HepG2 (cell line): ENCODE results near the gene TUBB2B.

Experiments
- HCFC1 ChIP-seq: fragments of 150-350 bp; IDR thresholded peaks from 2 replicates; pipeline ENCODE4 v1.6.1; 2014; ENCODE audit warnings: low read depth, low read length
- TAF1 ChIP-seq: sonication (generic); formaldehyde crosslinking; IDR thresholded peaks from 2 replicates; pipeline ENCODE4 v1.4.0; 2020; ENCODE audit warnings: missing genetic modification reagents
- ZBTB7A ChIP-seq: sonication (generic); formaldehyde crosslinking; IDR thresholded peaks from 2 replicates; pipeline ENCODE4 v1.8.0; 2022; ENCODE audit warnings: mild to moderate bottlenecking, missing genetic modification reagents
- TF ChIP-seq, protein P1 (sequence below): IDR thresholded peaks from 2 replicates; pipeline ENCODE4 v1.6.1; 2016; ENCODE audit warnings: low read depth, missing genetic modification reagents, missing compliant biosample characterization

DNA sequence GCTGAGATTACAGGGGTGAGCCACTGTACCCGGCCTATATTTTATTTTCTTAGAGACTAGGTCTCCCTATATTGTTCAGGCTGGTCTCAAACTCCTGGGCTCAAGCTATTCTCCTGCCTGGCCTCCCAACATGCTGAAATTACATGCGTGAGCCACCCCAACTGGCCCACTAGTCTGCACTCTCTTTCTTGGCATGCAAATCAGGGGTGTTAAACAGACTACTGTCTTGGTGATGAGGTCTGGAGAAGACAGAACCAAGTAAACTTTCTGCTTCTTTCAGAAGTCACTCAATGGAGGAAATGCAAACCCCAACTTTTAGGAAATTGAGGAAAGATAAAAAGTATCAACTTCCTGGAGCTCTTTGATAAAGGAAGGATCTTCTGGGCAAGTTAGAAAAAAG is 8.0 kb upstream of the TUBB2B start:
- no peak for TF ChIP-seq HCFC1
- no peak for TF ChIP-seq TAF1 (CRISPR knock-in tag)
- TF ChIP-seq, protein P1, sequence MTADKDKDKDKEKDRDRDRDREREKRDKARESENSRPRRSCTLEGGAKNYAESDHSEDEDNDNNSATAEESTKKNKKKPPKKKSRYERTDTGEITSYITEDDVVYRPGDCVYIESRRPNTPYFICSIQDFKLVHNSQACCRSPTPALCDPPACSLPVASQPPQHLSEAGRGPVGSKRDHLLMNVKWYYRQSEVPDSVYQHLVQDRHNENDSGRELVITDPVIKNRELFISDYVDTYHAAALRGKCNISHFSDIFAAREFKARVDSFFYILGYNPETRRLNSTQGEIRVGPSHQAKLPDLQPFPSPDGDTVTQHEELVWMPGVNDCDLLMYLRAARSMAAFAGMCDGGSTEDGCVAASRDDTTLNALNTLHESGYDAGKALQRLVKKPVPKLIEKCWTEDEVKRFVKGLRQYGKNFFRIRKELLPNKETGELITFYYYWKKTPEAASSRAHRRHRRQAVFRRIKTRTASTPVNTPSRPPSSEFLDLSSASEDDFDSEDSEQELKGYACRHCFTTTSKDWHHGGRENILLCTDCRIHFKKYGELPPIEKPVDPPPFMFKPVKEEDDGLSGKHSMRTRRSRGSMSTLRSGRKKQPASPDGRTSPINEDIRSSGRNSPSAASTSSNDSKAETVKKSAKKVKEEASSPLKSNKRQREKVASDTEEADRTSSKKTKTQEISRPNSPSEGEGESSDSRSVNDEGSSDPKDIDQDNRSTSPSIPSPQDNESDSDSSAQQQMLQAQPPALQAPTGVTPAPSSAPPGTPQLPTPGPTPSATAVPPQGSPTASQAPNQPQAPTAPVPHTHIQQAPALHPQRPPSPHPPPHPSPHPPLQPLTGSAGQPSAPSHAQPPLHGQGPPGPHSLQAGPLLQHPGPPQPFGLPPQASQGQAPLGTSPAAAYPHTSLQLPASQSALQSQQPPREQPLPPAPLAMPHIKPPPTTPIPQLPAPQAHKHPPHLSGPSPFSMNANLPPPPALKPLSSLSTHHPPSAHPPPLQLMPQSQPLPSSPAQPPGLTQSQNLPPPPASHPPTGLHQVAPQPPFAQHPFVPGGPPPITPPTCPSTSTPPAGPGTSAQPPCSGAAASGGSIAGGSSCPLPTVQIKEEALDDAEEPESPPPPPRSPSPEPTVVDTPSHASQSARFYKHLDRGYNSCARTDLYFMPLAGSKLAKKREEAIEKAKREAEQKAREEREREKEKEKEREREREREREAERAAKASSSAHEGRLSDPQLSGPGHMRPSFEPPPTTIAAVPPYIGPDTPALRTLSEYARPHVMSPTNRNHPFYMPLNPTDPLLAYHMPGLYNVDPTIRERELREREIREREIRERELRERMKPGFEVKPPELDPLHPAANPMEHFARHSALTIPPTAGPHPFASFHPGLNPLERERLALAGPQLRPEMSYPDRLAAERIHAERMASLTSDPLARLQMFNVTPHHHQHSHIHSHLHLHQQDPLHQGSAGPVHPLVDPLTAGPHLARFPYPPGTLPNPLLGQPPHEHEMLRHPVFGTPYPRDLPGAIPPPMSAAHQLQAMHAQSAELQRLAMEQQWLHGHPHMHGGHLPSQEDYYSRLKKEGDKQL (CRISPR knock-in tag), result no peak
- TF ChIP-seq ZBTB7A, result no peak
